Fibroblast of peridontal ligament (primary cell): ENCODE data around the gene IFNGR2.
A peak's percentile ranks its signal among the peaks of the same experiment; 100 is the strongest.
"Not testable (repeated sequence)": the region's sequence is repeated elsewhere in the genome, so short reads cannot be mapped to it uniquely, and the experiment has no call there.

Source experiments
- DNase-seq: peaks from one replicate; pipeline ENCODE4 v3.0.0-alpha.2; 2010; ENCODE audit errors: extremely low read depth

The IFNGR2 gene

GRCh38 chr21:33402001-33402979 is 923 bp upstream of the IFNGR2 start:
- peak; percentile 76 for DNase-seq

GRCh38 chr21:33403786-33404585 is 773 bp downstream of the IFNGR2 start:
- DNase-seq = peak; percentile 63

- no peak for DNase-seq
Observed at GRCh38 chr21:33406493-33406892, 3.3 kb downstream of the IFNGR2 start.

GRCh38 chr21:33411949-33412430 is 8.8 kb downstream of the IFNGR2 start:
- no peak for DNase-seq

DNA sequence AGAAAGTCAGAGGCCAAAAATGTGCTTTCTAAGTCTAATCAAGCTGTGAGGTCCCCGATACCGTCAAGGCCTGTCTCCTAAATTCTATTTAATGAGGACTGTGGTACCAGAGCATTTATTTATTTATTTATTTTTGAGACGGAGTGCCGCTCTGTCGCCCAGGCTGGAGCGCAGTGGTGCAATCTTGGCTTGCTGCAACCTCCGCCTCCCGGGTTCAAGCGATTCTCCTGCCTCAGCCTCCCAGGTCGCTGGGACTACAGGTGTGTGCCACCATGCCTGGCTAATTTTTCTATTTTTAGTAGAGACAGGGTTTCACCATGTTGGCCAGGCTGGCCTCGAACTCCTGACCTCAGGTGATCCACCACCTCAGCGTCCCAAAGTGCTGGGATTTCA is 9.2 kb downstream of the IFNGR2 start:
- not testable (repeated sequence) for DNase-seq

- DNase-seq = no peak
Observed at GRCh38 chr21:33412832-33413519, 9.8 kb downstream of the IFNGR2 start.

DNA sequence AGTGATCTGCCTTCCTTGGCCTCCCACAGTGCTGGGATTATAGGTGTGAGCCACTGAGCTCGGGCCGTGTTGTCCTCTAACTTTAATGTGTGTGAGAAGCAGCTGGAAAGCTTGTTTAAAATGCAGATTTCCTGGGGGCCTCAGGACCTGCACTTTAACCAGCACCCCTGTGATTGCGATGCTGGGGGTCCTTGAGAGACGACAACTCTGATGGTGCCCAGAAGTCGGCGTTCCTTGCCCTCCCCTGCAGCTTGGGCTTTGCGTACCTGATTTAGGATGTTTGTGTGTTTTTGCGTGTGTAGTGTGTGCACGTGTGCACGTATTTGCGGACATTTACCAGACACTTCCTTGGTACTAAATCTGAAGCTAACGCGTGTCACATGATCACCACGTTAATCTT is 10.9 kb downstream of the IFNGR2 start:
- no peak for DNase-seq

- no peak for DNase-seq
Observed at GRCh38 chr21:33414926-33415325, 11.7 kb downstream of the IFNGR2 start.

DNA sequence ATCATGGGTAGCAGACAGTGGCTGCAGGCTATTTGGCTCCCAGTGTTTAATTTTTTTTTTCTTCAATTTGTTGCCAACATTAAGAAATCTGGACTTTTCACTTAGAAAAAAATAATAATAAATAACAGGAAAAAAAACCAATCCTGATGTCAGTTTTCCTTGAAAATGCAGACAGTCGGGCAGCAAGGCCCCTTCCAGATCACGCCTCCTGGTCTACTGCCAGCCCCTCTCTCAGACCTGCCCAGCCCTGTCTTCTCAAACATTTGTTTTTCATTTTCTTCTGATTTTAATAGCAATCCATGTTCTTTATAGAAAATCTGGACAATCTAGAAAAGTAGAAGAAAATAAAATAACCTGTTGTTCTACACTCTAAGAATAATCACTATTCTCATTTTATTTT is 15.5 kb downstream of the IFNGR2 start:
- DNase-seq = peak; percentile 53

GRCh38 chr21:33419538-33420123 is 16.4 kb downstream of the IFNGR2 start:
- peak; percentile 80 for DNase-seq

DNA sequence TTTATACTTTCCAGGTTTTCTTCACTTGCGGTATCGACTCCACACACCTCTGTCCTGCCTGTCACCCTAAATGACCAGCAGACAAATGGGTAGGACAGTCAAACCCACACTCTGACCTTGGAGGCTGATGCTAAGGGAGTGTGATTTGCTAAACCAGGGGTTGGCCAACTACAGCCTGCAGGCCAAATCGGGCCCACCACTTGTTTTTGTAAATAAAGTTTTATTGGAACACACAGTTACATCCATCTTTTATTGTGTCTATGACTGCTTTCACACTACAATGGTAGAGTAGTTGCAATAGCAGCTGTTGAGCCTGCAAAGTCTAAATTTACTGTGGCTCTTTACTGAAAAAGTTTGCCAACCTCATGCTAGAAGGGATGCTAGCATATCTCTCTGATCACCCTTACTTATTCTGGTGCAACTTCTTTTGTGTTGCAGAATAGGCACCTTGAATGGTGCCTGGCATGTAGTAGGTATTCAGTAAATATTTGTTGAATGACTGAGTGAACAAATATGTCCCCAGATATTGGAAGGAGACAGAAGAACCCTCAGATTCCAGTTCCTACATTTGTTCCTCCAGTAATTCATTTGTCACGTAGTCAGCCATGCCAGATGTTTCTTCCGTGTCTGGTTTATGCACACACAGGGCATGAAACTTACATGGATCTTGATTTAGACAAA is 18.6 kb downstream of the IFNGR2 start:
- no peak for DNase-seq

DNA sequence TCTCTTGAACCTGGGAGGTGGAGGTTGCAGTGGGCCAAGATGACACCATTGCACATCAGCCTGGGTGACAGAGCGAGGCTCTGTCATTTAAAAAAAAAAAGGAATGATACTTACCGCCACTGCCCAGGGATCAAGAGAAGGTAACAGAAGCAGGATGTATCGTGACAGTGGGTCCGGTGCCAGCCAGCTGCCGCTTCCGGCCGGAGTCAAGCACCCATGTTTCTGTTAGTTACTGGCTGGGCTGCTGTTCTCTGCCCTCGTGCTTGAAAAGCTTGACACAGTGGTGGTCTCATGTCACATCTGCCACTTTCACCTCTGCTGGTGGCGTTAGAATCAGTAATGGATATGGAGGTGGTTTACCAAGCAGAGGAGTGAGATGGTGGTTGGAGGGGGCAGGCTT is 21.0 kb downstream of the IFNGR2 start:
- DNase-seq = no peak

GRCh38 chr21:33425825-33426224 is 22.6 kb downstream of the IFNGR2 start:
- no peak for DNase-seq

DNA sequence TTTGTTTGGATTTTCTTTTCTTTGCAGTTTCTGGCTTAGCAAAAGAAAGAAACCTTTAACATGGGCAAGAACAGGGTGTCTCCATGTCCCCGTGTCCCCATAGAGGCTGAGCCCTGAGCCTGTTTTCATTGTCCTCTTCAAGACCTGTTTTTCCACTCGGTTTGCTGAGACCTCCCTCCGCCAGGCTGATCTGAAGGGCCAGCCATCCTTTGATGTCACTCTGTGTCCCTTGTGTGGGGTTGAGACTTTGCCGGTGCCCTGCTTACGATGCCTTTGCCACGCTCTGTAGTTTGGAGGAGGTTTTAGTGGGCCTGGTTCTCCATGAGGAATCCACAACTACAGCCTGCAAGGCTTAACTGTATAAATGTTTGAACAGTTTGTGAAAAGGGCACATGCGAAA is 23.8 kb downstream of the IFNGR2 start:
- DNase-seq = no peak

- DNase-seq = no peak
Observed at GRCh38 chr21:33428669-33429068, 25.5 kb downstream of the IFNGR2 start.

- DNase-seq = no peak
Observed at GRCh38 chr21:33430858-33431257, 27.6 kb downstream of the IFNGR2 start.

DNA sequence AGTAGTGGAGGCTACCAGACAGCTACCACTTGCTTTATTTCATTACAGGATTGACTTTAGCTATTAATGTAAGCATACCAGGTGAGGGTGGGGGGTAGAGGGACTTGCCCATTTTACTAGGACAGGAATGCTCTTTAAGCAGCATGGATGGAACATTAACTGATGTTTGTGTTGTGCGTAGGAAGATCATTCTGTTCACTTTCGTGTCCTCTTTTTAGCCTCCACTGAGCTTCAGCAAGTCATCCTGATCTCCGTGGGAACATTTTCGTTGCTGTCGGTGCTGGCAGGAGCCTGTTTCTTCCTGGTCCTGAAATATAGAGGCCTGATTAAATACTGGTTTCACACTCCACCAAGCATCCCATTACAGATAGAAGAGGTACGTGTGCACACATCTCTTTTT is 29.3 kb downstream of the IFNGR2 start:
- DNase-seq = no peak

DNA sequence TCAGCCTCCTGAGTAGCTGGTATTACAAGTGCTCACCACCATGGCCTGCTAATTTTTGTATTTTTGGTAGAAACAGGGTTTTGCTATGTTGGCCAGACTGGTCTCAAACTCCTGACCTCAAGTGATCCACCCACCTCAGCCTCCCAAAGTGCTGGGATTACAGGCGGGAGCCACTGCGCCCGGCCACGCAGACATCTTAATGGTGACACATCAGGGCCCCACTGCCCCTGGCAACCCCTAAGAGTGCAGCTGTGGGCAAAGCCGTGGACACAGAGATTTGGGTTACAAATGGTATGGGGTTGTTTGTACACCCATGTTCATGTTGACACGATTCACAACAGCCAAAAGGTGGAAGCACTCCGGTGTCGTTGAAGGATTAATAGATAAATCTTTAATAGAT is 29.8 kb downstream of the IFNGR2 start:
- DNase-seq = no peak

DNA sequence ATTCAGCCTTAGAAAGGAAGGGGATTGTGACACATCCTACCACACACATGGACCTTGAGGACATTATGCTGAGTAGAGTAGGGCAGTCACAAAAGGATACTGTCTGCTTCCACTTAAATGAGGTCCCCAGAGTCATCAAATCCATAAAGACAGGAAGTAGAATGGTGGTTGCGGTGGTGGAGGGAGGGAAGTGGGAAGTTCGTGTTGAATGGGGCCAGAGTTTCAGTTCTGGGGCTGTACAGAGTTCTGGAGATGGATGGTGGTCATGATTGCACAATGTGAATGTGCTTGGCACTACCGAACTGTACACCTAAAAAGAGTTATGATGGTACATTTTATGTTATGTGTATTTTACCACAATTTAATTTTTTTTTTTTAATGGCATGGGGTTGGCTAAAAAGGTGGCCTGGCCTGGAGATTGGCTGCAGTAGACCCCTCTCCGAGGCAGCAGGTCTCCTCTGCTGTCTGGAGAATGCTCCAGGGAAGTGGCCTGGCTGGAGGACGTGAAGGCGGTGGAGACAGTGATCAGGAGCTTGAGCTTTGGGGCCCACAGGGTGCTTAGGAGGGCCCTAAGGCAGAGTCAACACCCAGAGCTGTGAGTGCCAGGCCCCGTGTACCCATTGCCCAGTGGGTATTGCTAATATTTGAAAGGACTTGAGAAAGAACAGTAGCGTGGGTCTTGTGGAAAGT is 30.4 kb downstream of the IFNGR2 start:
- no peak for DNase-seq

DNA sequence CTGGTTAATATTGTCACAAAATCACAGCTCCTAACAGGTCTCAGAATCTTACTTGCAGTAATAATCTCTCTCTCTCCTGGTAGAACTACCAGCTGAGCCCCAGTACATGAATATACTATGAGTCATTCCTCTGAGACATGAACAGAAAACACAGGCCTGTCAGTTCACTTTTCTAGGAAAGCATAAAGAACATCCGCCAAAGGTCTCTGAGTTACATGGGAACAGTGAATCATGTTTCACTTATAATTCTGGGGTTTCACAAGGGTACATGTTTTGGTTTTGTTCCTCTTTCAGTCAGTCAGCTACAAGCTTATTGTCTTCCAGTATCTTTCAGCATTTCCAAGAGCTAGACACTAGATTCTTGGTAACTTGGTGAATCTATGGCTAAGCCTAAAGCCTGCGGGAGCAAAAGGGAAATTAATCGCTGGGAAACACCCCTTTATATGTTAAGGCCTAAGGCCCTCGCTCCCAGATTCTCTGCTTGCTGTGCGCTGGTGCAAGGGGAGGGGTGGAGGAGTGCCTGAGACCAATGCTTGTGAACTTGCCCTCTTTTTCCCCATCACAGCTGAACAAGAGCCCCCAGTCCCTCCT is 31.7 kb downstream of the IFNGR2 start:
- DNase-seq = peak; percentile 93
